Measurements from ENCODE around the gene XXYLT1.

The XXYLT1 gene

DNA sequence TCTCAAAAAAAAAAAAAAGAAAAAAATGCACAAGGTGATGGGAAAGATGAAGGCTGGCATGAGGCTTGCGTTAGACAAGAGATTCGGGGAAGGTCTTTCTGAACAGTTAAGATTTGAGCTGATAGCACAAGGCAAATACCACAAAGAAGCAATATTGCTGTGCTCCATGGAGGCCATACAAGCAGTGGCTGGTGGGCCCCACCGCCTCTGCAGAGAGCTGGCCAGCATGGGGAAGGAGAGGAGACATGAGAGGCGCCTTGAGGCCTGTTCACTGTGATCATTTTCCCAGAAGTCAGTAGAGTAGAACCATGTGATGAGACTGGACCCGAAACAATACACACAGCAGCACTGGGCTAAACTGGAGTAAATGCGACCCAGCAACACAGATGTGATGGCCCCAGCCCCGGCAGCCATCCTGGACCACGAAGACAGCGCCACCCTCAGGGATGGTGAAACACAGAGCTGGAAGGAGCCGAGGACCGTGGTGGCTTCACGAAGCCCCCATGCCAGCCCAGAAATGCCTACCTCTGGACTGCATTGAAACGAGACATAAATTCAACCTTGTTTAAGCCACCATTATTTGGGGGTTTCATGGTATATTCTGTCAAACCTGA is 5.5 kb downstream of the XXYLT1 start:
- no peak for DNase-seq (ENCODE audit: insufficient read length)
- no peak for TF ChIP-seq POLR2AphosphoS5 (IDR thresholded peaks at IDR 0.05; ENCODE audit: low read depth, low read length)
- TF ChIP-seq POLR2A (IDR thresholded peaks at IDR 0.05; ENCODE audit: low read depth, low read length) = no peak
- no peak for TF ChIP-seq TAF1 (IDR thresholded peaks at IDR 0.05; ENCODE audit: borderline replicate concordance, low read depth, low read length)
- no peak for FAIRE-seq

DNA sequence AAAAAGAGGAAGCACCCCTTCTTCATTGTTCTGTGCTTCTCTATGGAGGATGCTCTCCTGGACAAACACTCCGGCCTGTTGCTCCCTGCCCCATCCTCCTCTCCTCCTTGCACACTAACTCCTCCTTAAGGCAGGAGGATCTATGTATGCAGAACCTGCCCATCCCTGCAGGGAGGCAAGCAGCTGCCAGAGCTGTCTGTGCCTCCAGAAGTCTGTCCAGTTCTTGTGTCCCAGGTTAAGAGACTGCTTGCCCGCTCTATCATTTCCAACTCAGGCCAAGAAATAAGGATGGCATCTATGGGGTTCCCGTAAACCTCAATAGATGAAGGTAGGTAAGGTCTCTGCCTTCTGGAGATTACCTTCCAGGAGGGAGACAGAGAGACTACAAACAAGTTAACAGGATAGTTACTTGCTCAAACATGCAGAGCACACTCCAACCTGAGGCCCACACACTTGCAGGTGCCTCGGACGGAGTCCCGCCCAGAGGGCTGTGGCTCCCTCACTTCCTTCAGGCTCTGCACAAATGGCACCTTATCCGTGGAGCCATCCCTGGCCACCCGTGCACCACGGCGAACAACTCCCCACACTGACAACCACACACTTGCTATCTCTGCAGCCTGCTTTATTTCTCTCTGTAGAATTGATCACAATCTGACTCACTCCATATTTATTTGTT is 6.9 kb downstream of the XXYLT1 start:
- no peak for FAIRE-seq
- TF ChIP-seq POLR2A (IDR thresholded peaks at IDR 0.05; ENCODE audit: low read depth, low read length) (no peak), TAF1 (IDR thresholded peaks at IDR 0.05; ENCODE audit: borderline replicate concordance, low read depth, low read length) (no peak), POLR2AphosphoS5 (IDR thresholded peaks at IDR 0.05; ENCODE audit: low read depth, low read length) (no peak)
- no peak for DNase-seq (ENCODE audit: insufficient read length)

- TF ChIP-seq TAF1 (IDR thresholded peaks at IDR 0.05; ENCODE audit: borderline replicate concordance, low read depth, low read length) (no peak), POLR2A (IDR thresholded peaks at IDR 0.05; ENCODE audit: low read depth, low read length) (no peak), POLR2AphosphoS5 (IDR thresholded peaks at IDR 0.05; ENCODE audit: low read depth, low read length) (no peak)
- DNase-seq (ENCODE audit: insufficient read length) = no peak
- no peak for FAIRE-seq
Observed at GRCh38 chr3:195263193-195263924, 7.6 kb downstream of the XXYLT1 start.

DNA sequence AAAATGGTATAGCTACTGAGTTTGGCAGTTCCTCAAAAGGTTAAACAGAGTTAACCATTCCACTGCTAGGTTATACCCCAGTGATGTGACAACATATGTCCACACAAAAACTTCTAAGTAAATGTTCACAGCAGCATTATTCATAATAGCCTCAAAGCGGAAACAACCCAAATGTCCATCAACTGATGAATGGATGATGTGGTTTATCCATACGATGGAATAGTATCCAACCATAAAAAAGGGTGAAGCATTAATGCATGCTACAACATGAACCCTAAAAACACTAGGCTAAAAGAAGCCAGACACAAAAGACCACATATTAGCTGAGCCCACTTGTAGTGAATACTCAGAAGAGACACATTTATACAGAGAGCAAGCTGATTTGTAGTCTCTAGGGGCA is 9.0 kb downstream of the XXYLT1 start:
- no peak for TF ChIP-seq POLR2AphosphoS5 (IDR thresholded peaks at IDR 0.05; ENCODE audit: low read depth, low read length)
- DNase-seq (ENCODE audit: insufficient read length) (no peak), FAIRE-seq (no peak)

- TF ChIP-seq POLR2A (IDR thresholded peaks at IDR 0.05; ENCODE audit: low read depth, low read length) (no peak), POLR2AphosphoS5 (IDR thresholded peaks at IDR 0.05; ENCODE audit: low read depth, low read length) (no peak), TAF1 (IDR thresholded peaks at IDR 0.05; ENCODE audit: borderline replicate concordance, low read depth, low read length) (no peak)
- FAIRE-seq (no peak), DNase-seq (ENCODE audit: insufficient read length) (no peak)
Observed at GRCh38 chr3:195260280-195260905, 10.6 kb downstream of the XXYLT1 start.

GRCh38 chr3:195259475-195260279 is 11.3 kb downstream of the XXYLT1 start:
- FAIRE-seq (peak; percentile 91), DNase-seq (ENCODE audit: insufficient read length) (peak; percentile 97)
- TF ChIP-seq POLR2AphosphoS5 (IDR thresholded peaks at IDR 0.05; ENCODE audit: low read depth, low read length) (no peak; the same call in none of the 2 replicates), POLR2A (IDR thresholded peaks at IDR 0.05; ENCODE audit: low read depth, low read length) (peak; percentile 66; the same call in 1 of the 2 replicates)

- FAIRE-seq = peak; percentile 63
- no peak for DNase-seq (ENCODE audit: insufficient read length)
- no peak; the same call in 1 of the 2 replicates for TF ChIP-seq POLR2AphosphoS5 (IDR thresholded peaks at IDR 0.05; ENCODE audit: low read depth, low read length)
- TF ChIP-seq TAF1 (IDR thresholded peaks at IDR 0.05; ENCODE audit: borderline replicate concordance, low read depth, low read length) = no peak
- TF ChIP-seq POLR2A (IDR thresholded peaks at IDR 0.05; ENCODE audit: low read depth, low read length) = no peak
Observed at GRCh38 chr3:195259154-195259474, 11.8 kb downstream of the XXYLT1 start.

GRCh38 chr3:195258449-195259153 is 12.4 kb downstream of the XXYLT1 start:
- FAIRE-seq = peak; percentile 50
- DNase-seq (ENCODE audit: insufficient read length) = no peak
- no peak for TF ChIP-seq POLR2AphosphoS5 (IDR thresholded peaks at IDR 0.05; ENCODE audit: low read depth, low read length)
- no peak for TF ChIP-seq POLR2A (IDR thresholded peaks at IDR 0.05; ENCODE audit: low read depth, low read length)
- TF ChIP-seq TAF1 (IDR thresholded peaks at IDR 0.05; ENCODE audit: borderline replicate concordance, low read depth, low read length) = no peak

DNA sequence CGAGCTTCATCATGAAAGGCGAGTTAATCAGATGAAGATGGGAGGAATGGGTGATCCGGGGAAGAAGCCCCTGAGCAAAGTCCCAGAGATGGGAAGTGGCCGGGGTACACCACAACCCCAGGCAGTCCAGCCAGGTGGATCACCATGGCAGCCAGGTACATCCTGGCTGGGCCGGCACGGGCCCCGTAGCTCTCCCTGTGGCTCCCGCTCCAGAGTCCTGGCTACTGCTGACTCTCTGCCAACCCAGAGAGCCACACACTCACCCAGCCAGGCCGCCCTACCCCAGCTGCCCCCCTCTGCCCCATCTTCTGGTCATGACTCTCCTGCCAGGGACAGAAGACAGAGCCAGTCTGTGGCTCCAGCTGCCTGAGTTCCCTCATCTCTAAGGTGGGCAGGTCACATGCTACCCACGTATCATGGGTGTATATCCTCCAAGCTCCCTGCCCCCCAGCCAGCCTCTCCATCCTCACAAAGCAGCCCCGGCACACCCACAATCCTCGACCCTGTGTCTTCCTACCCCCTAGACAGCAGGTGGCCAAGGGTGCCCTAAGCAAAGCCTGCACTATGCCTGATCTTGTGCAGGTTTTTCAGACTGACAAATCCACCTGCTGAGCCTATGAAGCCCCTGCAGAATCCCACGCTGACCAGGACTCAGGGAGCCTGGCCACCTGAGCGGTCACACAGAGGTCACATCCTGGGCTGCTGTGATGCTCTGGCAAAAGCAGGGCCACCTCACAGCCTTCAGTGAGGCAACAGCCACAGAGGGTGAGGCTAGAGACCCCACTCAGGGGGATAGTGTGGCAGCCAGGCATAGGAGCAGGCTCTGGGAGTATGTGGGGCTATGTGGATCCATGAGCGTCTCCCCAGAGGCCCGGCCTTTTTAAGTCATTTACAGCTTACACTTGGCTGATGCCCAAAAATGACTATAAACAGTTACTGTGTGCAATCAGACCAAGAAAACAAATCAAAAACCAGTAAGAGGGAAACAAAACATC is 13.2 kb downstream of the XXYLT1 start:
- TF ChIP-seq POLR2AphosphoS5 (IDR thresholded peaks at IDR 0.05; ENCODE audit: low read depth, low read length) (no peak), POLR2A (IDR thresholded peaks at IDR 0.05; ENCODE audit: low read depth, low read length) (no peak), TAF1 (IDR thresholded peaks at IDR 0.05; ENCODE audit: borderline replicate concordance, low read depth, low read length) (no peak)
- no peak for DNase-seq (ENCODE audit: insufficient read length)

More for the DNA sequence above, 13.2 kb downstream of the XXYLT1 start:
- FAIRE-seq = no peak
